Measurements from ENCODE around the gene TBC1D24. TPM values are rescaled to one million over a fixed set of nuclear protein-coding genes. Genes with fewer than 3 reads are reported as not detected.

The TBC1D24 gene
- total and polyA plus RNA-seq, 4 donors = 9.0 to 35.7 (median 23.3) TPM

GRCh38 chr16:2498531-2499253, 23.8 kb downstream of the TBC1D24 start:
- DNase-seq (no peak), ATAC-seq (ENCODE audit: insufficient read depth, low FRiP score) (no peak)
- 76 to 85% methylated on average over 15 of the region's 15 CpGs for WGBS, 2 donors
- H3K27me3 ChIP-seq (ENCODE audit: control insufficient read depth in 3 of 3, insufficient read depth in 3 of 3, low read length in 2 of 3) = no peaks in the 10 kb centered on the region
- no peaks in the 10 kb centered on the region for H3K9me3 ChIP-seq (ENCODE audit: control insufficient read depth in 4 of 4, insufficient read depth in 3 of 4, low read length in 3 of 4)
- no peak overlapping the region for H3K9ac ChIP-seq (ENCODE audit: insufficient read depth in 1 of 2, low read length in 2 of 2)
- H3K4me1 ChIP-seq (ENCODE audit: control insufficient read depth in 5 of 5, insufficient read depth in 5 of 5, low read length in 5 of 5) = peaks cover 5 to 51% (median 10%) of the 10 kb centered on the region in 5 donors
- H3K4me3 ChIP-seq = no peak overlapping the region
- peaks cover 0 to 32% (median 17%) of the 10 kb centered on the region in 4 donors for H3K36me3 ChIP-seq (ENCODE audit: control insufficient read depth in 4 of 4, insufficient read depth in 4 of 4, low read length in 4 of 4)
- H3K27ac ChIP-seq (ENCODE audit: low read depth in 1 of 2, low read length in 1 of 2) = peak overlapping the region in 1 of 2 donors; percentile 21
- no peak for TF ChIP-seq CTCF (IDR thresholded peaks at IDR 0.05; ENCODE audit: control extremely low read depth, extremely low read depth)

- no peaks in the 10 kb centered on the region for H3K9me3 ChIP-seq (ENCODE audit: control insufficient read depth in 4 of 4, insufficient read depth in 3 of 4, low read length in 3 of 4)
- H3K27ac ChIP-seq (ENCODE audit: low read depth in 1 of 2, low read length in 1 of 2) = peak overlapping the region in 1 of 2 donors; percentile 21
- H3K9ac ChIP-seq (ENCODE audit: insufficient read depth in 1 of 2, low read length in 2 of 2) = no peak overlapping the region
- H3K36me3 ChIP-seq (ENCODE audit: control insufficient read depth in 4 of 4, insufficient read depth in 4 of 4, low read length in 4 of 4) = peaks cover 0 to 32% (median 17%) of the 10 kb centered on the region in 4 donors
- no peaks in the 10 kb centered on the region for H3K27me3 ChIP-seq (ENCODE audit: control insufficient read depth in 3 of 3, insufficient read depth in 3 of 3, low read length in 2 of 3)
- WGBS, 2 donors = 91 to 93% methylated on average over 6 of the region's 6 CpGs
- ATAC-seq (ENCODE audit: insufficient read depth, low FRiP score) = no peak
- H3K4me1 ChIP-seq (ENCODE audit: control insufficient read depth in 5 of 5, insufficient read depth in 5 of 5, low read length in 5 of 5) = peaks cover 5 to 51% (median 10%) of the 10 kb centered on the region in 5 donors
- TF ChIP-seq CTCF (IDR thresholded peaks at IDR 0.05; ENCODE audit: control extremely low read depth, extremely low read depth) = no peak
- no peak overlapping the region for H3K4me3 ChIP-seq
- DNase-seq = no peak
Observed at GRCh38 chr16:2499454-2499853, 24.5 kb downstream of the TBC1D24 start.

GRCh38 chr16:2499890-2500429, 25.0 kb downstream of the TBC1D24 start:
- no peak overlapping the region for H3K9ac ChIP-seq (ENCODE audit: insufficient read depth in 1 of 2, low read length in 2 of 2)
- no peak overlapping the region for H3K4me3 ChIP-seq
- no peaks in the 10 kb centered on the region for H3K9me3 ChIP-seq (ENCODE audit: control insufficient read depth in 4 of 4, insufficient read depth in 3 of 4, low read length in 3 of 4)
- TF ChIP-seq CTCF (IDR thresholded peaks at IDR 0.05; ENCODE audit: control extremely low read depth, extremely low read depth) = no peak
- ATAC-seq (ENCODE audit: insufficient read depth, low FRiP score) = no peak
- DNase-seq = peak in 1 of 3 donors; percentile 3
- peaks cover 0 to 32% (median 17%) of the 10 kb centered on the region in 4 donors for H3K36me3 ChIP-seq (ENCODE audit: control insufficient read depth in 4 of 4, insufficient read depth in 4 of 4, low read length in 4 of 4)
- H3K27ac ChIP-seq (ENCODE audit: low read depth in 1 of 2, low read length in 1 of 2) = no peak overlapping the region
- WGBS, 2 donors = 93 to 95% methylated on average over 29 of the region's 29 CpGs
- H3K27me3 ChIP-seq (ENCODE audit: control insufficient read depth in 3 of 3, insufficient read depth in 3 of 3, low read length in 2 of 3) = no peaks in the 10 kb centered on the region
- H3K4me1 ChIP-seq (ENCODE audit: control insufficient read depth in 5 of 5, insufficient read depth in 5 of 5, low read length in 5 of 5) = peaks cover 5 to 51% (median 10%) of the 10 kb centered on the region in 5 donors

Measured in lung (tissue), 12 donors.